Measurements from ENCODE around the gene SLC22A15. TPM values are rescaled to one million over a fixed set of nuclear protein-coding genes. Genes with fewer than 3 reads are reported as not detected.
"Not testable (repeated sequence)": the region's sequence is repeated elsewhere in the genome, so short reads cannot be mapped to it uniquely, and the experiment has no call there.

Gene SLC22A15
- total and polyA plus RNA-seq, 2 experiments from 2014 or later: 2.7 to 3.8 TPM

DNA sequence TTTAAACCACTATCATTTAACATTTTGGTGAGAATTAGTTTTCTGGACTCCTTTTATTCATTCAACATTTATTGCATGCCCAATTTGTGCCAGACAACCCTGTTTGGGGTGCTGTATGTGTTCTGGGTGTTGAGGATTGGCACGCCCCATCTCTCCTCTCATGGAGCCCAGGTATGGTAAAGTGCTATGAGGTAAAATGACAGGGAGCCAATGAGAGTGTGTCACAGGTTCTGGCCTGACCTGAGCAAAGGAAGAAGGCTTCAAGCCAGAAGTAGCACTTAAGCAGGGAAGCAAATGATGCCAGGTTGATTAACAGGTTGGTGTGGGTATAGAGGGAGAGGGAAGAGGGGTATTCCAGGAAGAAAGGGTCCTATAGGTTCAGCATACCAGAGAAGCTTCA, 21.1 kb upstream of the SLC22A15 start (continued):
- TF ChIP-seq EZH2phosphoT487 (IDR thresholded peaks at IDR 0.05; ENCODE audit: unreplicated experiment): no peak

DNA sequence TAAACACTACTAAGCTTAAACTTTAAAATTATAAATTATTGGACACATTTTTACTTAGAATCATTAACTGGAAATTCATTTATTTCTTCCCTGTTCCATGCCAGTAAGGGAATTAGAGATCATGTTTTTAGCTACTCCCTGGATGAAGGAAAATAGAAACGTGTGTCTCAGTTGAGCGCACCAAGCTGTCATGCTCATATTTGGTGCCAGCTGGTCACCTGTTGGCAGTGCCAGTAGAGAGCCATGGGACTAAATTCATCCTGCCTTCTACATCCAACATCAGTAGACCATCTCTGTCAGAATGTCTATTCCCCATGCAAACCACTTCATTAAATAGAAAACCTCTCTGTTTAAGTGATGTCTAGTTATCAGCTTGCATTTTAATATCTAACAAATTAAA, 17.4 kb upstream of the SLC22A15 start:
- H2AFZ ChIP-seq: no peak overlapping the region
- H3K4me3 ChIP-seq: no peak overlapping the region
- H3K27me3 ChIP-seq (ENCODE audit: insufficient read depth): no peaks in the 10 kb centered on the region
- DNase-seq (ENCODE audit: low spot score) (no peak), ATAC-seq (no peak)
- no peaks in the 10 kb centered on the region for H3F3A ChIP-seq (replicated peaks; ENCODE audit: low read depth)
- Mint-ChIP-seq H3K4me3 (no peak overlapping the region), H3K9me3 (no peaks in the 10 kb centered on the region), H3K4me1 (peaks cover 61% of the 10 kb centered on the region), H3K27me3 (ENCODE audit: insufficient read depth, low read depth, poor library complexity) (peaks cover 4% of the 10 kb centered on the region), H3K27ac (no peak overlapping the region), H3K36me3 (ENCODE audit: low read depth) (no peaks in the 10 kb centered on the region; the same call in 2 of the 3 replicates)
- H3K36me3 ChIP-seq (ENCODE audit: insufficient read depth): no peaks in the 10 kb centered on the region
- no peaks in the 10 kb centered on the region for H3K79me2 ChIP-seq (replicated peaks; ENCODE audit: insufficient read depth)
- TF ChIP-seq ZNF331 (CRISPR knock-in tag; IDR thresholded peaks at IDR 0.05; ENCODE audit: low read depth): no peak
- no peak overlapping the region for H3K27ac ChIP-seq (ENCODE audit: low read depth)
- H3K9me2 ChIP-seq (ENCODE audit: insufficient read depth): no peaks in the 10 kb centered on the region
- H3K4me2 ChIP-seq: no peak overlapping the region
- no peaks in the 10 kb centered on the region for H4K20me1 ChIP-seq (replicated peaks; ENCODE audit: insufficient read depth)
- peaks cover 36% of the 10 kb centered on the region for H3K4me1 ChIP-seq (ENCODE audit: insufficient read depth)

DNA sequence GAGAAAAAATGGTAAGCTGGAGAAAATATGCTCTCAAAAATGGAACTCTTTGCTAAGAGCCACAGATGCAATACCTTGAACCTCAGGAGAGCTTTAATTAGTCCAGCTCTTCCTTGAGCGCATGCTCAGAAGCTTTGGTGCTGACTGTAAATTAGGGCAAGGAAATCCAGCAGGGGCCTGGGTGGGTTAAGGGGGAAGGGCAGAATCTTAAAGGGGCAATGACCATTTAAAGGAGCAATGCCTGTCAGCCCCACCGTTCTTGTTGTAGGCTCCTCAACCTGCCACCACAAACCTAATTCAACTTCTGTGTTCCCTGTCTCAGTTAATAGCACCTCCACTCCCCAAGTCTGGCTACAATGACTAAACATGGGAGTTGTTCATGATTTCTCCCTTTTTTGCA, 6.8 kb upstream of the SLC22A15 start:
- no peak overlapping the region for H3K4me3 Mint-ChIP-seq
- Histone ChIP-seq H3K36me3 (ENCODE audit: insufficient read depth) (no peaks in the 10 kb centered on the region), H3K79me2 (replicated peaks; ENCODE audit: insufficient read depth) (no peaks in the 10 kb centered on the region), H3K27me3 (ENCODE audit: insufficient read depth) (no peaks in the 10 kb centered on the region), H3K4me3 (no peak overlapping the region), H3K27ac (ENCODE audit: low read depth) (no peak overlapping the region), H2AFZ (no peak overlapping the region), H3F3A (replicated peaks; ENCODE audit: low read depth) (no peaks in the 10 kb centered on the region), H3K4me2 (0 out of 2 replicates have a peak overlapping the region, but pooled peaks have one; percentile 43), H3K9me2 (ENCODE audit: insufficient read depth) (no peaks in the 10 kb centered on the region), H4K20me1 (replicated peaks; ENCODE audit: insufficient read depth) (no peaks in the 10 kb centered on the region), H3K4me1 (ENCODE audit: insufficient read depth) (peaks cover 13% of the 10 kb centered on the region)
- DNase-seq (ENCODE audit: low spot score) (peak; percentile 94), ATAC-seq (peak; percentile 99)
- H3K36me3 Mint-ChIP-seq (ENCODE audit: low read depth): no peaks in the 10 kb centered on the region
- H3K9me3 Mint-ChIP-seq: peaks cover 3% of the 10 kb centered on the region; the same call in 1 of the 3 replicates
- H3K4me1 Mint-ChIP-seq: peaks cover 19% of the 10 kb centered on the region
- TF ChIP-seq CREB1 (CRISPR knock-in tag; IDR thresholded peaks at IDR 0.05; ENCODE audit: low read depth) (no peak), POLR2AphosphoS5 (IDR thresholded peaks at IDR 0.05; ENCODE audit: low read depth) (0 out of 2 replicates have a peak, but pooled peaks have one; percentile 23)
- no peak overlapping the region for H3K27ac Mint-ChIP-seq
- no peaks in the 10 kb centered on the region for H3K27me3 Mint-ChIP-seq (ENCODE audit: insufficient read depth, low read depth, poor library complexity)

DNA sequence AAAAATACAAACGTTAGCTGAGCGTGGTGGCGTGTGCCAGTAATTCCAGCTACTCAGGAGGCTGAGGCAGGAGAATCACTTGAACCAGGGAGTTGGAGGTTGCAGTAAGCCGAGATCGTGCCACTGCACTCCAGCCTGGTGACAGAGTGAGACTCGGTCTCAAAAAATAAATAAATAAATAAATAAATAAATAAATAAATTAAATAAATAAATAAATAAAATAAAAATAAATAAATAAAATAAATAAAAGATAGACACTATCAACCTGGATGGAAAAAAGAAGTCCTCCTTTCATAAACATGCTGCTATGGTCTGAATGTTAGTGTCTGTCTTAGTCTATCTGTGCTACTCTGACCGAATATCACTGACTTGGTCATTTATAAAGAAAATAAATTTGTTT, 4.5 kb upstream of the SLC22A15 start:
- H3K27me3 Mint-ChIP-seq (ENCODE audit: insufficient read depth, low read depth, poor library complexity); H3K4me2 ChIP-seq; H3K27ac ChIP-seq (ENCODE audit: low read depth); H4K20me1 ChIP-seq (replicated peaks; ENCODE audit: insufficient read depth); H3K79me2 ChIP-seq (replicated peaks; ENCODE audit: insufficient read depth); H2AFZ ChIP-seq; H3K27me3 ChIP-seq (ENCODE audit: insufficient read depth); H3K27ac Mint-ChIP-seq; H3K36me3 ChIP-seq (ENCODE audit: insufficient read depth); H3K9me3 Mint-ChIP-seq; H3K4me3 Mint-ChIP-seq; DNase-seq (ENCODE audit: low spot score); H3F3A ChIP-seq (replicated peaks; ENCODE audit: low read depth); H3K36me3 Mint-ChIP-seq (ENCODE audit: low read depth); H3K4me3 ChIP-seq; H3K9me2 ChIP-seq (ENCODE audit: insufficient read depth); ATAC-seq: not testable (repeated sequence)
- H3K4me1 Mint-ChIP-seq: peaks cover 19% of the 10 kb centered on the region
- H3K4me1 ChIP-seq (ENCODE audit: insufficient read depth): peaks cover 13% of the 10 kb centered on the region

DNA sequence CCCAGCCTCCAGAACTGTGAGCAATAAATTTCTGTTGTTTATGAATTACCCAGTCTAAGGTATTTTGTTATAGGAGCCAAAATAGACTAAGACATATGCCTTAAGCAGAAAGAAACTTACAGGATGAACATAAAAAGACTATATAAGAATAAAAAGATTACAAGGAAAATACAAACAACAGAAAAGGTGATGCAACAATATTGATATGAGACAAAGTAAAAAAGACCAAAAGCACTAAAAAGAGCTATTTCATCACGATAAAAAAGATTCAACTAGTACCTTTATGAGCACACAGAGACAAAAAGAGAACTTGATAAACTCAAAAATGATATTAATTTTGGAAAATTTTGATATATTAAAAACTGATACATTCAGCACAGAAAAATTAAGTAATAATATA, 3.2 kb upstream of the SLC22A15 start:
- TF ChIP-seq ZNF114 (CRISPR knock-in tag; IDR thresholded peaks at IDR 0.05) (no peak), CREB1 (CRISPR knock-in tag; IDR thresholded peaks at IDR 0.05; ENCODE audit: low read depth) (no peak), ZNF331 (CRISPR knock-in tag; IDR thresholded peaks at IDR 0.05; ENCODE audit: low read depth) (no peak), NANOG (IDR thresholded peaks at IDR 0.05; ENCODE audit: borderline replicate concordance) (no peak), EZH2 (IDR thresholded peaks at IDR 0.05; ENCODE audit: low read depth, unreplicated experiment) (no peak), POLR2AphosphoS5 (IDR thresholded peaks at IDR 0.05; ENCODE audit: low read depth) (no peak), EZH2phosphoT487 (IDR thresholded peaks at IDR 0.05; ENCODE audit: unreplicated experiment) (no peak)
- TF ChIP-seq, protein P1, sequence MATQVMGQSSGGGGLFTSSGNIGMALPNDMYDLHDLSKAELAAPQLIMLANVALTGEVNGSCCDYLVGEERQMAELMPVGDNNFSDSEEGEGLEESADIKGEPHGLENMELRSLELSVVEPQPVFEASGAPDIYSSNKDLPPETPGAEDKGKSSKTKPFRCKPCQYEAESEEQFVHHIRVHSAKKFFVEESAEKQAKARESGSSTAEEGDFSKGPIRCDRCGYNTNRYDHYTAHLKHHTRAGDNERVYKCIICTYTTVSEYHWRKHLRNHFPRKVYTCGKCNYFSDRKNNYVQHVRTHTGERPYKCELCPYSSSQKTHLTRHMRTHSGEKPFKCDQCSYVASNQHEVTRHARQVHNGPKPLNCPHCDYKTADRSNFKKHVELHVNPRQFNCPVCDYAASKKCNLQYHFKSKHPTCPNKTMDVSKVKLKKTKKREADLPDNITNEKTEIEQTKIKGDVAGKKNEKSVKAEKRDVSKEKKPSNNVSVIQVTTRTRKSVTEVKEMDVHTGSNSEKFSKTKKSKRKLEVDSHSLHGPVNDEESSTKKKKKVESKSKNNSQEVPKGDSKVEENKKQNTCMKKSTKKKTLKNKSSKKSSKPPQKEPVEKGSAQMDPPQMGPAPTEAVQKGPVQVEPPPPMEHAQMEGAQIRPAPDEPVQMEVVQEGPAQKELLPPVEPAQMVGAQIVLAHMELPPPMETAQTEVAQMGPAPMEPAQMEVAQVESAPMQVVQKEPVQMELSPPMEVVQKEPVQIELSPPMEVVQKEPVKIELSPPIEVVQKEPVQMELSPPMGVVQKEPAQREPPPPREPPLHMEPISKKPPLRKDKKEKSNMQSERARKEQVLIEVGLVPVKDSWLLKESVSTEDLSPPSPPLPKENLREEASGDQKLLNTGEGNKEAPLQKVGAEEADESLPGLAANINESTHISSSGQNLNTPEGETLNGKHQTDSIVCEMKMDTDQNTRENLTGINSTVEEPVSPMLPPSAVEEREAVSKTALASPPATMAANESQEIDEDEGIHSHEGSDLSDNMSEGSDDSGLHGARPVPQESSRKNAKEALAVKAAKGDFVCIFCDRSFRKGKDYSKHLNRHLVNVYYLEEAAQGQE (IDR thresholded peaks at IDR 0.05; ENCODE audit: unreplicated experiment): no peak
- Histone ChIP-seq H3F3A (replicated peaks; ENCODE audit: low read depth) (peaks cover 2% of the 10 kb centered on the region; the same call in 1 of the 2 replicates), H3K4me1 (ENCODE audit: insufficient read depth) (peaks cover 26% of the 10 kb centered on the region), H4K20me1 (replicated peaks; ENCODE audit: insufficient read depth) (no peaks in the 10 kb centered on the region), H3K27me3 (ENCODE audit: insufficient read depth) (no peaks in the 10 kb centered on the region), H3K36me3 (ENCODE audit: insufficient read depth) (no peaks in the 10 kb centered on the region), H3K4me3 (no peak overlapping the region), H3K79me2 (replicated peaks; ENCODE audit: insufficient read depth) (peaks cover 5% of the 10 kb centered on the region; the same call in 1 of the 2 replicates), H3K4me2 (no peak overlapping the region), H2AFZ (no peak overlapping the region), H3K27ac (ENCODE audit: low read depth) (no peak overlapping the region), H3K9me2 (ENCODE audit: insufficient read depth) (no peaks in the 10 kb centered on the region)
- no peaks in the 10 kb centered on the region for H3K9me3 Mint-ChIP-seq
- no peak overlapping the region for H3K4me3 Mint-ChIP-seq
- no peak for DNase-seq (ENCODE audit: low spot score)
- H3K36me3 Mint-ChIP-seq (ENCODE audit: low read depth): no peaks in the 10 kb centered on the region
- H3K4me1 Mint-ChIP-seq: peaks cover 27% of the 10 kb centered on the region
- ATAC-seq: no peak
- peaks cover 5% of the 10 kb centered on the region for H3K27me3 Mint-ChIP-seq (ENCODE audit: insufficient read depth, low read depth, poor library complexity)
- H3K27ac Mint-ChIP-seq: no peak overlapping the region

Measured in GM23338 (cell line).